Measurements from ENCODE around the gene GMDS.

DNA sequence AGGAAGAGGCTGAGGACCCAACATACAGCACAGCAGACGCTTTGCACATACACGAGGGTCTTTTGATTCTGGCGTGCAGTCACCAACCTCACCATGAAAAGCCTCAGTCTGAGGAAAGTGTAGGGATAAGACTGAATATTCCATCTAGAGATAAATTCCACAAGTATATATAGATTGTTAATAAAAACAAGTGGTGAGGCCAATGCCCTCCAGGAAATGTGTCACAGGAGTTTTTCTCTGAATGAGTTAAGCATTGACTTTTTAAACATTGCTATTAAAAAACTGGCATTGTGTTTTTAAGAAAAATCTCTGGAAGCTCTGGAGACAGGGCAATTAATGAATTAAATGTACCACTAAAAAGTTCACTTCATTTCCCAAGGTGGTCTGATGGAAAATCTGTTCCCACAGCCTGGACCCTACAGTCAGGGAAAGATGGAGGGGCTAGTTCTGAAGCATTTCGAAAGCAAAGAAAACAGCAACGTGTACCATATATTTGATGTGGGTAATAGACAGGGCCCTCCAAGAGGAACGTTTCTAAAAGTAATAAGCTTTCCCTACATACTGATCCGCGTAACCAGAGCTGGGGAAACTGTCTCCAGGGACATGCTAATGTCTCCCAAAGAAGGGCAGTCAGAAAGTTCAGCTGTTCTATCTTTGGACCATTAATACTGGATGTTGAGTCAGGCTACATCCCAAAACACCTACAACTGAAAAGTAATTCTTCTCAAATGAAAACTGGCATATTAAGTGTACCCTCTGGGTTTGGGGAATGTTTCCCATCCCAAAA lies 334.6 kb downstream of the GMDS start:
- TF ChIP-seq, protein P1, sequence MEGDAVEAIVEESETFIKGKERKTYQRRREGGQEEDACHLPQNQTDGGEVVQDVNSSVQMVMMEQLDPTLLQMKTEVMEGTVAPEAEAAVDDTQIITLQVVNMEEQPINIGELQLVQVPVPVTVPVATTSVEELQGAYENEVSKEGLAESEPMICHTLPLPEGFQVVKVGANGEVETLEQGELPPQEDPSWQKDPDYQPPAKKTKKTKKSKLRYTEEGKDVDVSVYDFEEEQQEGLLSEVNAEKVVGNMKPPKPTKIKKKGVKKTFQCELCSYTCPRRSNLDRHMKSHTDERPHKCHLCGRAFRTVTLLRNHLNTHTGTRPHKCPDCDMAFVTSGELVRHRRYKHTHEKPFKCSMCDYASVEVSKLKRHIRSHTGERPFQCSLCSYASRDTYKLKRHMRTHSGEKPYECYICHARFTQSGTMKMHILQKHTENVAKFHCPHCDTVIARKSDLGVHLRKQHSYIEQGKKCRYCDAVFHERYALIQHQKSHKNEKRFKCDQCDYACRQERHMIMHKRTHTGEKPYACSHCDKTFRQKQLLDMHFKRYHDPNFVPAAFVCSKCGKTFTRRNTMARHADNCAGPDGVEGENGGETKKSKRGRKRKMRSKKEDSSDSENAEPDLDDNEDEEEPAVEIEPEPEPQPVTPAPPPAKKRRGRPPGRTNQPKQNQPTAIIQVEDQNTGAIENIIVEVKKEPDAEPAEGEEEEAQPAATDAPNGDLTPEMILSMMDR (IDR thresholded peaks at IDR 0.05) = no peak
- TF ChIP-seq EP300 (IDR thresholded peaks at IDR 0.05) (no peak), POLR2A (IDR thresholded peaks at IDR 0.05) (no peak)

Measured in ovary (tissue), 3 donors.